GM12873 (cell line): ENCODE measurements around the gene RAD18.

Source experiments
- TF ChIP-seq, protein P1 (sequence below): IDR thresholded peaks from 2 replicates; pipeline ENCODE4 v1.5.1; 2012; ENCODE audit warnings: low read depth, mild to moderate bottlenecking, moderate library complexity, low read length, control low read depth; ENCODE audit not compliant: insufficient read depth; ENCODE audit errors: missing control alignments

RAD18 gene

GRCh38 chr3:8842293-8842692 is 121.0 kb downstream of the RAD18 start:
- TF ChIP-seq, protein P1, sequence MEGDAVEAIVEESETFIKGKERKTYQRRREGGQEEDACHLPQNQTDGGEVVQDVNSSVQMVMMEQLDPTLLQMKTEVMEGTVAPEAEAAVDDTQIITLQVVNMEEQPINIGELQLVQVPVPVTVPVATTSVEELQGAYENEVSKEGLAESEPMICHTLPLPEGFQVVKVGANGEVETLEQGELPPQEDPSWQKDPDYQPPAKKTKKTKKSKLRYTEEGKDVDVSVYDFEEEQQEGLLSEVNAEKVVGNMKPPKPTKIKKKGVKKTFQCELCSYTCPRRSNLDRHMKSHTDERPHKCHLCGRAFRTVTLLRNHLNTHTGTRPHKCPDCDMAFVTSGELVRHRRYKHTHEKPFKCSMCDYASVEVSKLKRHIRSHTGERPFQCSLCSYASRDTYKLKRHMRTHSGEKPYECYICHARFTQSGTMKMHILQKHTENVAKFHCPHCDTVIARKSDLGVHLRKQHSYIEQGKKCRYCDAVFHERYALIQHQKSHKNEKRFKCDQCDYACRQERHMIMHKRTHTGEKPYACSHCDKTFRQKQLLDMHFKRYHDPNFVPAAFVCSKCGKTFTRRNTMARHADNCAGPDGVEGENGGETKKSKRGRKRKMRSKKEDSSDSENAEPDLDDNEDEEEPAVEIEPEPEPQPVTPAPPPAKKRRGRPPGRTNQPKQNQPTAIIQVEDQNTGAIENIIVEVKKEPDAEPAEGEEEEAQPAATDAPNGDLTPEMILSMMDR: no peak

GRCh38 chr3:8841472-8841871 is 121.8 kb downstream of the RAD18 start:
- TF ChIP-seq, protein P1: no peak

DNA sequence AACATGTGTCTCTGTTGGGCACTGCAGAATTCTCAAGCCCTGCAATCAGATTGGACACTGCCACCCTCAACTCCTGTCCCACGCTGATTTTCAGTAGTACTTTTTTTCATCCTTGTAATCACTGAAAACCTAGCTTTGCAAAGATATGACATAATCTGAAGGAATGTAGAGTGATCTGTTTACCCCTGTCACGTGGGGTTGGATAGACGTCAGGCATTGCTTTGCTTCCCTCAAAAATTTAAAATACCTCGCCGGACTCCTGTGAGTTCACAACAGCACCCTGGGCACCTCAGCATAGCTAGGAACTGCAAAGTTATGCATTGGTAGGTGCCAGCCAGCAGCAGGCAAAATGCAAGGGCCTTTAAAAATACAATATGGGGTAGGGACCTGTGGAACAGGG is 122.7 kb downstream of the RAD18 start:
- TF ChIP-seq, protein P1: no peak

- TF ChIP-seq, protein P1: no peak
Measured at GRCh38 chr3:8839607-8840325, 123.5 kb downstream of the RAD18 start.

- TF ChIP-seq, protein P1: no peak
Measured at GRCh38 chr3:8838765-8839423, 124.4 kb downstream of the RAD18 start.

GRCh38 chr3:8838234-8838633 is 125.0 kb downstream of the RAD18 start:
- TF ChIP-seq, protein P1: no peak

DNA sequence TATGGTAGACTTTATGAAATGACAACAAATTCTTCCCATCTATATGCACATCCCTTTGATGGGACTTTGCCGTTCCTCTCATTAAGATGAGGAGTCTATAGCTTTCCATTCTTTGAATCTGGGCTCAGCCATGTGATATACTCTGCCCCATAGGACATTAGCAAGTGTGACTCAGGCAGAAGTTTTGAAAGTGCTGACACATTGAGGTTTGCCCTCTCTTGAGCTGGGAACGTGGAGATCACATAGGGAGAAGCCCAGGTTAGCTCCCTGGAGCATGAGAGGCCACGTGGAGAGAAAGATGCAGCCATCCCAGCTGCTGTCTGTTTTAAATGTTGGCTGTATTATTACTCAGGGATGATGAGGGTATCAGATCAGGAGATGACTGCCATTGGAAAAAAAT is 126.1 kb downstream of the RAD18 start:
- TF ChIP-seq, protein P1: no peak
